Fibroblast of peridontal ligament (primary cell): ENCODE results near the gene TBC1D22A.

Experiments used
- DNase-seq: peaks from one replicate; pipeline ENCODE4 v3.0.0-alpha.2; 2010; ENCODE audit errors: extremely low read depth

The TBC1D22A gene

GRCh38 chr22:46860562-46860961, 98.1 kb downstream of the TBC1D22A start:
- DNase-seq, result no peak

GRCh38 chr22:46861468-46862367, 99.3 kb downstream of the TBC1D22A start:
- no peak for DNase-seq

- no peak for DNase-seq
These were observed 100.2 kb downstream of the TBC1D22A start for GRCh38 chr22:46862418-46863324.

- DNase-seq, result no peak
These were observed 101.3 kb downstream of the TBC1D22A start for GRCh38 chr22:46863794-46864193.

GRCh38 chr22:46864314-46865051, 102.0 kb downstream of the TBC1D22A start:
- DNase-seq, result no peak

GRCh38 chr22:46865052-46865434, 102.6 kb downstream of the TBC1D22A start:
- no peak for DNase-seq

- no peak for DNase-seq
These were observed 103.2 kb downstream of the TBC1D22A start for GRCh38 chr22:46865642-46866041.

- DNase-seq, result peak; percentile 76
These were observed 104.1 kb downstream of the TBC1D22A start for GRCh38 chr22:46866591-46866990.

- no peak for DNase-seq
These were observed 104.7 kb downstream of the TBC1D22A start for GRCh38 chr22:46867106-46867505.

GRCh38 chr22:46869329-46869728, 106.9 kb downstream of the TBC1D22A start:
- no peak for DNase-seq

- no peak for DNase-seq
These were observed 107.5 kb downstream of the TBC1D22A start for GRCh38 chr22:46869831-46870441.

- no peak for DNase-seq
These were observed 109.4 kb downstream of the TBC1D22A start for GRCh38 chr22:46871826-46872225.

GRCh38 chr22:46875089-46875488, 112.6 kb downstream of the TBC1D22A start:
- no peak for DNase-seq

GRCh38 chr22:46876357-46876934, 114.0 kb downstream of the TBC1D22A start:
- no peak for DNase-seq

- DNase-seq, result no peak
These were observed 115.9 kb downstream of the TBC1D22A start for GRCh38 chr22:46878191-46878948.

GRCh38 chr22:46879083-46879482, 116.6 kb downstream of the TBC1D22A start:
- DNase-seq, result peak; percentile 32

GRCh38 chr22:46881373-46882118, 119.1 kb downstream of the TBC1D22A start:
- DNase-seq, result peak; percentile 28

- DNase-seq, result no peak
These were observed 120.9 kb downstream of the TBC1D22A start for GRCh38 chr22:46883092-46883910.

- no peak for DNase-seq
These were observed 121.9 kb downstream of the TBC1D22A start for GRCh38 chr22:46884365-46884764.
